Measurements from ENCODE around the gene FBXO10.
A peak's percentile ranks its signal among the peaks of the same experiment; 100 is the strongest.
"Not testable (repeated sequence)": the region's sequence is repeated elsewhere in the genome, so short reads cannot be mapped to it uniquely, and the experiment has no call there.

The FBXO10 gene, protein sequence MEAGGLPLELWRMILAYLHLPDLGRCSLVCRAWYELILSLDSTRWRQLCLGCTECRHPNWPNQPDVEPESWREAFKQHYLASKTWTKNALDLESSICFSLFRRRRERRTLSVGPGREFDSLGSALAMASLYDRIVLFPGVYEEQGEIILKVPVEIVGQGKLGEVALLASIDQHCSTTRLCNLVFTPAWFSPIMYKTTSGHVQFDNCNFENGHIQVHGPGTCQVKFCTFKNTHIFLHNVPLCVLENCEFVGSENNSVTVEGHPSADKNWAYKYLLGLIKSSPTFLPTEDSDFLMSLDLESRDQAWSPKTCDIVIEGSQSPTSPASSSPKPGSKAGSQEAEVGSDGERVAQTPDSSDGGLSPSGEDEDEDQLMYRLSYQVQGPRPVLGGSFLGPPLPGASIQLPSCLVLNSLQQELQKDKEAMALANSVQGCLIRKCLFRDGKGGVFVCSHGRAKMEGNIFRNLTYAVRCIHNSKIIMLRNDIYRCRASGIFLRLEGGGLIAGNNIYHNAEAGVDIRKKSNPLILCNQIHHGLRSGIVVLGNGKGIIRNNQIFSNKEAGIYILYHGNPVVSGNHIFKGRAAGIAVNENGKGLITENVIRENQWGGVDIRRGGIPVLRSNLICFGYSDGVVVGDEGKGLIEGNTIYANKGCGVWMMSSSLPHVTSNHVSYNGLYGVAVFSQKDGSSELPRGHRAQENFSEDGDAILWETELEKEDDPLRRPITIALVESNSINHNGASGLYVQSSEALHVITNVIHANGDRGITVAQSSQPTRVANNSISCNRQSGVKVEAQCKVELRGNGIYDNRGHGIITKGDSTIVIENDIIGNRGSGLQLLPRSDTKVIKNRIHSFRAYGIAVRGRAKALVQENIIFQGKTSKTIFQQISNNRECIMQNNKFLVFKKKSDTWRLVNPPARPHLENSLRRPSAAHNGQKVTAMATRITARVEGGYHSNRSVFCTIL

DNA sequence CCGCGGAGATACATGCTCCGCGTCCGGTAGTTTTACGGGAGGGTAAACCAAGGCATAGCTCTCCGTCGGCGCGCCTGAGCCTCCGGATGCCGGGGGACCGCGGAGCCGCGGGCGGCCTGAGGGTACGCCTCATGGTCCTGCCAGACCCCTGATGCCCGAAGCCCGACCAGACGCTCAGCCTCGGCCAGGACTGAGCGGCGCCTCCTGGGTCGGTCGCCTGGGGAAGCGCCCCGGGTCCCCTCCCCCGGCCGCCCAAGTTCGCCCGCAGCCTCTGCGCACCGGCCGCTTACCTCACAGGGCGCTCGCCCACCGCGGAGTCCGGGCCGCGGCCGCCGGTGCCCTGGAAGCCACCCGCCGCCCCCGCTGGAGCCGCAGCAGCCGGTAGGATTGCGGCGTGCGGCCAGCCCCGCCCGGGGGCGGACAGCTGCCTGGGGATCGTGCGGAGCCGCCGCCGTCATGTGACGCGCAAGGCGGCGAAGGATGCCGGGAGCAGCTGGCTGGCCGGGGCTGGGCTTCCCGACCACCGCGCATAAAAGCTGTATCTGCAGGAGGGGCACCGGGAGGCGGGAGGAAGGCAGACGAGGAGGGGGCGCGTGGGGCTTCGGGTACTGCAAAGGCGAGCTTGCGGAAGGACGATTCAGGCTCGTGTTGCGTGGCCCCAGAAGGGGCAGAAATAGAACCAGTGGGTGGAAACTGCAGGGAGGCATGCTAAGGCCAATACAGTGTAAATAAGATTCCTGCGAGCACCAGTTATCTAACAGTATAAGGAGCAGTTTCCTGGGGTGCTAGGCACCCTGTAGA is at the start of gene FBXO10:
Gene FBXO10 (minus strand): TSS at position 460 of the 801 bp plus-strand sequence. CDS start 34,612 bp downstream, outside the sequence.
- DNase-seq (ENCODE audit: low spot score) (no peak), FAIRE-seq (no peak)

DNA sequence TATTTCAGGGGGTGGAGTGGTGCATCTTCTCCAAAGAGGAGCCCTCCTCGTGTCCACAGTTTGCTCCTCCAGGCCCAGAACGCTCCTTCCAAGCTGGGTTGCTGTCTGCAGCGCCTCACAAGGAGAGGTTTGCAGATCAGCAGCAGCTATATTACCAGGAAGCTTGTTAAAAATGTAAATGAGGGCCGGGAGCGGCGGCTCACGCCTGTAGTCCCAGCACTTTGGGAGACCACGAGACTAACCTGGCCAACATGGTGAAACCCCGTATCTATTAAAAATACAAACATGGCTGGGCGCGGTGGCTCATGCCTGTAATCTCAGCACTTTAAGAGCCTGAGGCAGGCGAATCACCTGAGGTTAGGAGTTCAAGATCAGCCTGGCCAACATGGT is 49.6 kb upstream of the FBXO10 start:
- no peak for DNase-seq (ENCODE audit: low spot score)
- FAIRE-seq = no peak

GRCh38 chr9:37625036-37625757 is 49.0 kb upstream of the FBXO10 start:
- DNase-seq (ENCODE audit: low spot score) = no peak
- FAIRE-seq = no peak

DNA sequence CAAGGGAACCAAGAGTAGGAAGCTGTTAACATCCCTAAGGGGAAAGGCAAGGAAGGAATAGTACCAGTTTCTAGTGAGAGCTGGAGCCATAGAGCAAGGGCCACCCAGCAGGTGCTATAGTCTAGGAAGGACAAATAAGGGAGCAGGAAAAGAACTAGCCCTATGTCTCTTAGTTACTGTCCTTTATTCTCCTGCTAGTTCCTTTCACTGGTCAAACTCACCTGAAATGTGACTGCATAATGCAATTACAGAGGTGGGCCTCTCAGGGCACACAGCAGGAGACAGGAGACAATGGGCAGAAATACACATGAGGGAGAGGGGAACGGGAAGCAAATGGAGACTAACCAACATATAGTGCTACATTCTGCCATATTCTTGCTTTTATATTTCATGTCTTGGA is 47.9 kb upstream of the FBXO10 start:
- FAIRE-seq (no peak), DNase-seq (ENCODE audit: low spot score) (no peak)

DNA sequence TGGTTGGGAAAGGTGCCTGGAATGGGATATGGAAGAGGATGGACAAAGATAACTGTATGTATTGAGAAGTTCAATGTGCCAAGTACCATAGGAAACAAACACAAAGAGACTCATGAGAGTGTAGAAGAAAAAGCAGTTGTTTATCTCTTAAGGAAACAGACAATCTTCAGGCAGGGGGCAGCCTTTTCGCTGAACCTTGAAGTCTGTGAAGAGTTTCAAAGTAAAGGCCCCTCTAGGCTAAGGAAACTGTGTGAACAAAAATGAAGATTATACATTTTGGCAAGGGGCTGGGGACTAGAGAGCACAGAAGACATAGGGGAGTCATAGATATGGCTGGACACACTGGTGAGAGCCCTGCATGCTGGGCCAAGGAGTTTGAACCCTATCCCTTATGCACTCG is 47.1 kb upstream of the FBXO10 start:
- FAIRE-seq (no peak), DNase-seq (ENCODE audit: low spot score) (no peak)

GRCh38 chr9:37622462-37622861 is 46.3 kb upstream of the FBXO10 start:
- DNase-seq (ENCODE audit: low spot score) (no peak), FAIRE-seq (no peak)

- DNase-seq (ENCODE audit: low spot score) (no peak), FAIRE-seq (no peak)
Measured at GRCh38 chr9:37621273-37622121, 45.3 kb upstream of the FBXO10 start.

GRCh38 chr9:37620396-37620795 is 44.2 kb upstream of the FBXO10 start:
- DNase-seq (ENCODE audit: low spot score) (no peak), FAIRE-seq (no peak)

DNA sequence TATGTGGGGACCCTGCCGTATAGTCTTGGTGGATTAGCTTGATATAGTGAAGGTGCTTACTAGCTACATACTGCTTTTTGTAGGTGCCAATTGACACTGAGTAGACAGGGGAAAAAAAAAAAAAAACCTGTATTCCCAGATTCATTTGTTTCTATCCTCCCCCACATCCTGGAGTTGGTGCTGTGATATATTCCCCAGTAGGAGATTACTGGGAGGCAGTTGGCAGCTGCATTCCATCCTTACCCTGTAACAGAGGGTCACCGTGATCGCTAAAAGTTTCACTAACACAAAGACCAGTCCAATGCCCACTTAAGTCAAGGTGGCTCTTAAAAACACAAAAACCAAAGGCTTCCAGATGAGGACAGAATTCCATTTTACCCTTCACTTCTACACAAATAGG is 43.6 kb upstream of the FBXO10 start:
- DNase-seq (ENCODE audit: low spot score) (no peak), FAIRE-seq (no peak)

DNA sequence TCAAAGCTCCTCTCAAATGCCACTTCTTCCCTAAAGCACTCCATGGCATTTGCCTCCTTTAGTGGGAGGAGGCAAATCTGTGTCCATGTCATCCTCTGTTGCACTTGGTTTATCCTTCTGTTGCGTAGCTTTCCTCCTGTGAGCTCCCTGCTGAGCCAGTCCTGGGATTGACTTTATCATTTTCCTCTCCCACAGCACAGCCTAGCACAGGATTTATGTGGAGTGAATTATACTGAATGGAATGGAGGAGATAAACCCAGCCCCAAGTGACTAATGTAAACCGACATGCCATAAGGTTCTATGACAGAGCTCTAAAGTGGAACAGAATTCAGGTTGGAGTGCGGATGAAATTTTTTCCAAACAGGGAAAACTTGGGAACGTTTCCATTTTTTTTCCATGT is 42.6 kb upstream of the FBXO10 start:
- FAIRE-seq = no peak
- peak; percentile 58 for DNase-seq (ENCODE audit: low spot score)

- FAIRE-seq (no peak), DNase-seq (ENCODE audit: low spot score) (no peak)
Measured at GRCh38 chr9:37617832-37618231, 41.7 kb upstream of the FBXO10 start.

GRCh38 chr9:37617161-37617560 is 41.0 kb upstream of the FBXO10 start:
- FAIRE-seq = no peak
- DNase-seq (ENCODE audit: low spot score) = no peak

DNA sequence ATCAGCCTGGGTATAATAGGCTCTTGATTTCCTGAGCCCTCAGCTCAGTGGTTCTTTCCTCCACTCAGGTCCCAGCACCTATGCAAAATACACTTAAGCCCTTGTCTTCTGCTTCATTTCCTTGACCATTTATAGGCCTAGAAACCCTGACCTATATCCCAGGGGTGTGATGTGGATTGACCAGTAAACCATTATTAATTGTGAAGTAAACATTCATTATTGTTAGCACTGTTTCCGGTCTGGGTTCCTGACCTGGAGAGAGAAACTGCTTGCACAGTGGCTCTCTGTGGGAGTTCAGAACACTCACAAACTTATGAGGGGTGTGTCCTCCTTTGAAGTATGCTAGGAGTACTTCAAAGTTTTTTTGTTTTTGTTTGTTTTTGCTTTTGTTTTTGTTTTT is 35.8 kb upstream of the FBXO10 start:
- FAIRE-seq = no peak
- no peak for DNase-seq (ENCODE audit: low spot score)

GRCh38 chr9:37611014-37611413 is 34.8 kb upstream of the FBXO10 start:
- DNase-seq (ENCODE audit: low spot score) (no peak), FAIRE-seq (no peak)

- no peak for DNase-seq (ENCODE audit: low spot score)
- no peak for FAIRE-seq
Measured at GRCh38 chr9:37609735-37610397, 33.7 kb upstream of the FBXO10 start.

- DNase-seq (ENCODE audit: low spot score) (no peak), FAIRE-seq (no peak)
Measured at GRCh38 chr9:37608250-37608649, 32.1 kb upstream of the FBXO10 start.

- no peak for DNase-seq (ENCODE audit: low spot score)
Measured at GRCh38 chr9:37604296-37604695, 28.1 kb upstream of the FBXO10 start.

GRCh38 chr9:37602817-37603216 is 26.6 kb upstream of the FBXO10 start:
- DNase-seq (ENCODE audit: low spot score) (no peak), FAIRE-seq (no peak)

More at GRCh38 chr9:37604296-37604695, 28.1 kb upstream of the FBXO10 start:
- FAIRE-seq = no peak

GRCh38 chr9:37602061-37602460 is 25.9 kb upstream of the FBXO10 start:
- DNase-seq (ENCODE audit: low spot score); FAIRE-seq: not testable (repeated sequence)

All from RCC 7860 (cell line).